Measurements from ENCODE around the gene LTO1.

GRCh38 chr11:69617220-69617619 is 57.9 kb downstream of the LTO1 start:
- no peak for TF ChIP-seq SUZ12 (IDR thresholded peaks at IDR 0.05; ENCODE audit: extremely low read depth, insufficient read depth, insufficient read length)
- TF ChIP-seq ZNF274 (IDR thresholded peaks at IDR 0.05; ENCODE audit: low read depth, low read length): no peak
